GM12874 (cell line): ENCODE measurements around the gene PPP6R3.

Experiments
- TF ChIP-seq, protein P1 (sequence below): IDR thresholded peaks from 2 replicates; pipeline ENCODE4 v1.5.1; 2011; ENCODE audit warnings: low read depth, mild to moderate bottlenecking, control low read depth, low read length, moderate library complexity; ENCODE audit not compliant: insufficient read depth

The PPP6R3 gene

GRCh38 chr11:68460741-68461574, at the start of gene PPP6R3:
PPP6R3 (plus strand) TSS chr11:68460752; CDS start chr11:68537665, 76,913 bp downstream.
- TF ChIP-seq, protein P1, sequence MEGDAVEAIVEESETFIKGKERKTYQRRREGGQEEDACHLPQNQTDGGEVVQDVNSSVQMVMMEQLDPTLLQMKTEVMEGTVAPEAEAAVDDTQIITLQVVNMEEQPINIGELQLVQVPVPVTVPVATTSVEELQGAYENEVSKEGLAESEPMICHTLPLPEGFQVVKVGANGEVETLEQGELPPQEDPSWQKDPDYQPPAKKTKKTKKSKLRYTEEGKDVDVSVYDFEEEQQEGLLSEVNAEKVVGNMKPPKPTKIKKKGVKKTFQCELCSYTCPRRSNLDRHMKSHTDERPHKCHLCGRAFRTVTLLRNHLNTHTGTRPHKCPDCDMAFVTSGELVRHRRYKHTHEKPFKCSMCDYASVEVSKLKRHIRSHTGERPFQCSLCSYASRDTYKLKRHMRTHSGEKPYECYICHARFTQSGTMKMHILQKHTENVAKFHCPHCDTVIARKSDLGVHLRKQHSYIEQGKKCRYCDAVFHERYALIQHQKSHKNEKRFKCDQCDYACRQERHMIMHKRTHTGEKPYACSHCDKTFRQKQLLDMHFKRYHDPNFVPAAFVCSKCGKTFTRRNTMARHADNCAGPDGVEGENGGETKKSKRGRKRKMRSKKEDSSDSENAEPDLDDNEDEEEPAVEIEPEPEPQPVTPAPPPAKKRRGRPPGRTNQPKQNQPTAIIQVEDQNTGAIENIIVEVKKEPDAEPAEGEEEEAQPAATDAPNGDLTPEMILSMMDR, result no peak

DNA sequence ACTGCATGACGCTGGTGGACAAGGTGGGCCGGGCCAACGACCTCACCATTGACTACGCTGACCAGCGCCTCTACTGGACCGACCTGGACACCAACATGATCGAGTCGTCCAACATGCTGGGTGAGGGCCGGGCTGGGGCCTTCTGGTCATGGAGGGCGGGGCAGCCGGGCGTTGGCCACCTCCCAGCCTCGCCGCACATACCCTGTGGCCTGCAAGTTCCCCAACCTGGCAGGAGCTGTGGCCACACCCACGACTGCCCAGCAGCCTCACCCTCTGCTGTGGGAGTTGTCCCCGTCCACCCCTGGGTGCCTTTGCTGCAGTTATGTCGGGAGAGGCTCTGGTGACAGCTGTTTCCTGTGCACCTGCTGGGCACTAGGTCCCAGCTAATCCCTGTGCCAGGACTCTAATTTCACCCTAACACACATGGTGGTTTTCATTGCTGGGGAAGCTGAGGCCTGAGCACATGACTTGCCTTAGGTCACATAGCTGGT, 49.0 kb upstream of the PPP6R3 start:
- TF ChIP-seq, protein P1, result no peak

DNA sequence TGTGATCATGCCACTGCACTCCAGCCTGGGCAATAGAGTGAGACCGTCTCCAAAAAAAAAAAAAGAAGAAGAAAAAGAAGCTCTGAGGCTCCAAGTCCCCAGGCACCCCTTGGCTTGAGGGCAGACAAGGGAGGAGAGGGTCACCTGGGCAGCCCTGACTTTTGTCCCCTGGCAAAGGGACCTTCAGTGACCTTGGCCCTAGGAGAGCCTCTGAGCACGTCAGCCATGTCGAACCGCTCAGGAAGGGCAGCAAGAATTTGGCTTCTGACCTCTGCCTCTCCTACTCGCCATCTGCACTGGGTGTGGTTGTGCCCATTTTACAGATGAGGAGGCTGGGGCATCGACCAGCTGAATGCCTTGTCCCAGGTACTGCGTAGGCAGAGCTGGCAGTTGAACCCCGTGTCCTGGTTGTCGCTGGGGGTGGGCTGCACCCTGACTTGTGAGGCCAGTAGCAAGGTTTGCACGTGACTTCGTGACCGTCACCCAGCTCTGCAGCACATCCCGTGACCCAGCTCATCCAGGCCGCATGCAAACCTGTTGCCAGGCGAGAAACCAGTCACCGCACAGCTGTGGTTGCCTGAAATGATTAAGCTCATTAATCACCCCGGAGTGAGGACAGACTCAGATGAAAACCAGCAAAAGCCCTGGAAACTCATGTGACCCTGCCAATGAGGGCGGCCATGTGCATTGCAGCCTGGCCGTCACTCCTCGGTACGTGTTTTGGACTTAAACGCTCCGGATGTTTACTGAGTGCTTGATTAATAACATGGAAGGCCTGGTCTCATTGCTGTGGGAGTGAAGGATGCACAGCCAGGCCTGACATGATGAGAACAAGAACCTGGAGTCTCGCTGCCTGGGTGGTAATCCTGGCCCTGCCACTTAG, 47.7 kb upstream of the PPP6R3 start:
- TF ChIP-seq, protein P1, result no peak

DNA sequence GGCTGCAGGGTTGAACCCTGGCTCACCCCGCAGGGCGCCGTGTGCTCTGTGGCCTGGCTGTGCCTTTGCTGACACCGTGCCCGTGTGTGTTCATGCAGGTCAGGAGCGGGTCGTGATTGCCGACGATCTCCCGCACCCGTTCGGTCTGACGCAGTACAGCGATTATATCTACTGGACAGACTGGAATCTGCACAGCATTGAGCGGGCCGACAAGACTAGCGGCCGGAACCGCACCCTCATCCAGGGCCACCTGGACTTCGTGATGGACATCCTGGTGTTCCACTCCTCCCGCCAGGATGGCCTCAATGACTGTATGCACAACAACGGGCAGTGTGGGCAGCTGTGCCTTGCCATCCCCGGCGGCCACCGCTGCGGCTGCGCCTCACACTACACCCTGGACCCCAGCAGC, 47.0 kb upstream of the PPP6R3 start:
- TF ChIP-seq, protein P1, result no peak

DNA sequence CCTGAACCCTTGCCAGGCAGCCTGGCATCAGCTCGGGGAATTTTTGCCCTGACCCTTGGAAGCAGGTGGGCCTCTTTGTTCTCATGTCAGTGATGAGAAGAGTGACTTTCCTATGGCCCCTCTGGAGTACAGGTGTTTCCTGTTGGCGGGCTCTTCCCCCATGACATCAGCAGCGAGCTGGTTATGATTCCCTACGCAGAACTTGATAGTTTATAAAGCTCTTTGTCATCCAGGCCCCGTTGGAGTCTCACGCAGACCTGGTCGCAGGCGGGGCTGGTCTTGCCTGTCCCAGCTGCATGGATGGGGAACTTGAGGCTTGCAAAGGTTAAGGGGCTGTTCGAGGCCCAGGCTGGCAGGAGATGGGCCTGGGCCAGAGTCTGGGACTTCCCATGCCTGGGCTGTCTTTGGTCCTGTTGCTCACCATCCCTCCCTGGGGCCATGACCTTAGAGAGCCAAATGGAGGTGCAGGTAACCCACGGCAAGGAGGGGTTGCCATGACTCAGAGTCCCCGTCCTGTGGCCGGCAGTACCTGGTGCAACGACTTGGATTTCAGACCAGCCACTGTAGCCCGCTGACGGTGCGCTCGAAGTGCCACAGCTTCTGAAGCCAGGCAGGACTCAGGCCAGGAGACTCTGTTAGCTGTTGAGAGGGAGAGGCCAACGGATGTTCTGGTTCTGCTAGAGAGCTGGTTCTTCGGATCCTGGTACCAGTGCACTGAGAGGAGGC, 45.9 kb upstream of the PPP6R3 start:
- TF ChIP-seq, protein P1, result no peak

DNA sequence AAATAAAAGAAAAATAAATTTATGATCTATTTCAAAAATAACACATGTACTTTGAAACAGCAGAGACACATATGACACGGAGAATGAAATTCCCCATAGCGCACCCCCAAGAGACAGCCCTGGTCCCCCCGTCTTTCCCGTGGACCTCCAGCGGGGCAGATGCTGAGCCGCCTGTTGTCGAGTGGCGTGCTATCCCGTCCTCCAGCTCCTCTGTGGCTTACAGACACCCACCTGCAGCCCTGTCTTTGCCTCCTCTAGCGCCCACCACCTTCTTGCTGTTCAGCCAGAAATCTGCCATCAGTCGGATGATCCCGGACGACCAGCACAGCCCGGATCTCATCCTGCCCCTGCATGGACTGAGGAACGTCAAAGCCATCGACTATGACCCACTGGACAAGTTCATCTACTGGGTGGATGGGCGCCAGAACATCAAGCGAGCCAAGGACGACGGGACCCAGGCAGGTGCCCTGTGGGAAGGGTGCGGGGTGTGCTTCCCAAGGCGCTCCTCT, 44.4 kb upstream of the PPP6R3 start:
- TF ChIP-seq, protein P1, result no peak

DNA sequence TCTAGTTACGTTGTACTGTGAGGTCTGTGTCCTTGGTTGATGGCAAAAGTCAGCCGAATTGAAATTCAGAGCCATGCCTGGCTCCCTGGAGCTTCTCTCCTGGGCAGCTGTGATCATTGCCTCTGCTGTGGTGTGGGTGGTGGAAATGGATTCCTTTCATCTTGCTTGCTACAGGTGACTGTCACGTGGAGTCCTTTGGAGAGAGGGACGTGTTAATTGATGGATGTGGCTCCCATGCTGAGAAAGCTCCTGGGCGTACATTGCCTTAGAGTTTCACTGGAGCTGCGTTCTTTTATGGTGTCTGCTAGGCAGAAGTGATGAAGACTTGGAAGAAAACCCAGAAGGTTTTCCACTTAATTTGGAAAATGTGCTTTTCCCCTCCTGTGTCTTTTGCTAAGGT, 41.9 kb upstream of the PPP6R3 start:
- TF ChIP-seq, protein P1, result no peak
